Superior temporal gyrus (tissue), 1 donor: ENCODE data around the gene AFF3.

Experiments used
- DNase-seq: peaks from one replicate; pipeline ENCODE4 v3.0.0-alpha.2; 2016; ENCODE audit errors: extremely low spot score

The AFF3 gene

GRCh38 chr2:100070078-100070477 lies 72.3 kb downstream of the AFF3 start:
- no peak for DNase-seq

- DNase-seq, result no peak
Measured at GRCh38 chr2:100068395-100068794, 74.0 kb downstream of the AFF3 start.

GRCh38 chr2:100067784-100068183 lies 74.6 kb downstream of the AFF3 start:
- no peak for DNase-seq

- no peak for DNase-seq
Measured at GRCh38 chr2:100066856-100067255, 75.5 kb downstream of the AFF3 start.

- no peak for DNase-seq
Measured at GRCh38 chr2:100066246-100066645, 76.1 kb downstream of the AFF3 start.

- DNase-seq, result no peak
Measured at GRCh38 chr2:100064592-100065428, 77.6 kb downstream of the AFF3 start.

GRCh38 chr2:100064165-100064564 lies 78.2 kb downstream of the AFF3 start:
- DNase-seq, result no peak

- no peak for DNase-seq
Measured at GRCh38 chr2:100063459-100063953, 78.9 kb downstream of the AFF3 start.

- DNase-seq, result no peak
Measured at GRCh38 chr2:100062336-100062735, 80.1 kb downstream of the AFF3 start.

- no peak for DNase-seq
Measured at GRCh38 chr2:100060875-100061274, 81.5 kb downstream of the AFF3 start.

- no peak for DNase-seq
Measured at GRCh38 chr2:100059638-100060037, 82.8 kb downstream of the AFF3 start.

- no peak for DNase-seq
Measured at GRCh38 chr2:100057901-100058261, 84.5 kb downstream of the AFF3 start.

GRCh38 chr2:100054426-100054825 lies 88.0 kb downstream of the AFF3 start:
- no peak for DNase-seq

GRCh38 chr2:100053087-100053885 lies 89.1 kb downstream of the AFF3 start:
- no peak for DNase-seq

- no peak for DNase-seq
Measured at GRCh38 chr2:100052650-100053049, 89.7 kb downstream of the AFF3 start.

- DNase-seq, result no peak
Measured at GRCh38 chr2:100051253-100051652, 91.1 kb downstream of the AFF3 start.

- DNase-seq, result no peak
Measured at GRCh38 chr2:100050685-100051084, 91.7 kb downstream of the AFF3 start.

- DNase-seq, result no peak
Measured at GRCh38 chr2:100046961-100047947, 95.1 kb downstream of the AFF3 start.

- no peak for DNase-seq
Measured at GRCh38 chr2:100045000-100045399, 97.4 kb downstream of the AFF3 start.

GRCh38 chr2:100043891-100044255 lies 98.5 kb downstream of the AFF3 start:
- DNase-seq, result no peak

GRCh38 chr2:100043081-100043890 lies 99.1 kb downstream of the AFF3 start:
- DNase-seq, result no peak
